Lung microvascular endothelial cell (primary cell): Measurements from ENCODE around the gene UPF3A. TPM values are rescaled to one million over a fixed set of nuclear protein-coding genes. Genes with fewer than 3 reads are reported as not detected.
"Not testable (repeated sequence)": the region's sequence is repeated elsewhere in the genome, so short reads cannot be mapped to it uniquely, and the experiment has no call there.

Source experiments
- DNase-seq, 2 donors: peaks; one replicate each; pipeline versions ENCODE4 v3.0.0 to v3.0.0-alpha.2; 2010; ENCODE audit warnings: low read depth in 2 of 2
- total RNA-seq: library from RNA; depleted of rRNA; stranded (reverse); fragments of >200 nt; gene quantifications from 2 replicates; pipeline ENCODE4 v1.2.1, GENCODE V29; 2014

UPF3A gene
- total RNA-seq, 1 donor from 2014 or later: 24.8 TPM

GRCh38 chr13:114333881-114334280 is 52.5 kb downstream of the UPF3A start:
- not testable (repeated sequence) for DNase-seq

DNA sequence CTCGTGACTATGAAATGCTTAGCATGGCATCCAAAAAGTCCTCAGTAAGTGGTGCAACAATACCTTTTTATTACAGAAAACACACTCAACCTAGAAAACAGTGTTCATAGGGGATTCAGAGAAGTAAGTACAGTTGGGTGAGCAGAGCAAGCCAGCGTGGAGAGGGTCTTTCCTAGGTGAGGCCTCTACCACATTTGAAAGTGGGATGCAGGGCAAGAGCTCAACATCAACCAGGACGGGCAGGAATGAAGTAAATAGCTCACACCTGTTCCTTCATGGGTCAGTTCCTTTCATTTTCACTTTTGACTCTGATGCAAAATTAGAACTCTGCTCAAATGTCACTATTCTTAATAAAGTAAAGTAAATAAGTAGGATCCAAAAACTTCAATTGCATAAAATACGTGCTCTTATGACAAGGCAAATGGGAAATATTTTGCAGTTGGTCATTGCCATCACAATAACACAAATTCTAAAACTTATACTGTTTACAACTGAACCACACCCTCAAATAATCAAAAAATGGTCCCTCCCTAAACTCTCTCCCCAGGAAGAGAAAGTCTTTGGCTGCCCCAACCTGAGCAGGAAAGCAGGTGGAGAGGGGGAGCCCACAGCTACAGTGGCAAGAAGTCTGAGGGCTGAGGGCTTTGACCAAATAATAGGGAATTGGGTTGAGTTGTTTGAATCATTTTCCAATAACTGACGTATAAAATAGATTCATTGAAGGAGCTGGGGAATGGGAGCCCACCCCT is 53.1 kb downstream of the UPF3A start:
- no peak for DNase-seq

- not testable (repeated sequence) for DNase-seq
Measured at GRCh38 chr13:114336457-114336856, 55.1 kb downstream of the UPF3A start.

DNA sequence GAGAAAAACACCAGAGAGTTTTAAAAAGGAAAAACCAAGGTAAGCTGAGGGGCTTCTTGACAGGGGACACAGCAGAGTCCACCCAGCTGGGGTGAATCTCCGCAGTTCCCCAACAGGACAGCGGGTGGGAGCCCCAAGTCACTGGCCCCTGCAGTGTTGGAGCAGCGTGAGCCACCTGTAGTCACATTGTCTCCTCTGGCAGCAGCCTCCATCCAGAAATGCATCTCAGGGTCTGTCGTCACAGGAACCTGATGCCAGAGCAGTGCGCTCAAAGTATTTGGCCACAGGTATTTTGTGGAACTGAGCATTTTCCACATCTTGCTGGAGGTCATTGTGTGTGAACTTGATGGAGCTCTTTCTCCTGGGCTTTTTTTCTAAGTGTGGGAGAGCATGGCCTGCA is 57.6 kb downstream of the UPF3A start:
- no peak for DNase-seq

- DNase-seq: peak; percentile 47 to 66
Measured at GRCh38 chr13:114339857-114340534, 58.6 kb downstream of the UPF3A start.

DNA sequence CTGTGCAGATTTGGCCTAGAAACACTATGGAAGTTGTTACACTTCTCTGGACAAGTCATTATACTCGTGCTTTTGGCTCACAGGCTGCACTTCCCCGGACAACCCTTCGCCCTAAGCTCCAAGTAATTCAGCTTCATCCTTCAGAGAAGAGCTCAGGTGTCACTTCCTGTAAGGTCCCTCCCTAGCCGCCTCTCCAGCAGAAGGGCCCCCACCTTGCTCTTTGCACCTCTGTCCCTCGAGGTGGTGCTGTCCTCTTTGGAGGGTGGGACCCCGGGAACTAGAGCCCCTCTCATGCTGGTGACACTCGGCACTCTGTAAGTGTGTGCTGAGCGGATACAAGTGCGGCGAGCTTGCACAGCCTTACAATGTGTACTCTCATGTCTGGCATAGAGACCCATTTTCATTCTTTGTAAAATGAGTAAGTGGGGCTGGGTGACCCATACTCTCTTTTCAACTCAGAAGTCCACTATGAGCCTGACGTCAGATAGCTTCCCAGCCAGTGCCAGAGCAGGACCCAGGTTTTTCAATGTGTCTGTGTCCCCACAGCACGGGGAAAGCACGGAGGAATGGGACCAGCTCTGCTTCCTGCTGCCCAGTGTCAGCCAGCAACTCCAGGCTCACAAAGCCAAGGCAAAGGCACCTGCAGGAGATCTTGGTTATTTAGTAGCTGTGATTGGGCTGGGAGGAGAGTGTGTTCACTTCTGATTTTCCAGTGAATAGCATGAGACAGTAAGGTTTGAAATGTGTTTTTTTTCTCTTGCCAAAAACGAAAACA is 59.8 kb downstream of the UPF3A start:
- DNase-seq: no peak

- DNase-seq: not testable (repeated sequence)
Measured at GRCh38 chr13:114347256-114347655, 65.9 kb downstream of the UPF3A start.

DNA sequence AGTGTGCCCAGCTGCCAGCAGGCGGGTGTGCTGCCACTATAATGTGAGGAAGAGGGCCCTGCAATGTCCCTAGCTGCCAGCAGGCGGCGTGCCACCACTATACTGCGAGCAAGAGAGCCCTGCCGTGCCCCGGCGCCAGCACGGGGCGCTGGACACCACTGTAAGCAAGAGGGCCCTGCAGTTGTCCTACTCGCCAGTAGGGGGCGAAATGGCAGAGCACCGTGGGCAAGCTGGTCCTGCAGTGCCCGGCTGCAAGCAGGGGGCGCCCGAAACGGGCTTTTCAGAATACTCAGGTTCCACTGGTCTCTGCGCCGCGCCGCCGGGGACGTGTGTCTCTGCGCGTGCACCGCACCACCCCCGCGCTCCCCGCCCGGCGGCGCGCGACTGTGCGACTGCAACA is 71.4 kb downstream of the UPF3A start:
- DNase-seq: peak; percentile 51 to 56

DNA sequence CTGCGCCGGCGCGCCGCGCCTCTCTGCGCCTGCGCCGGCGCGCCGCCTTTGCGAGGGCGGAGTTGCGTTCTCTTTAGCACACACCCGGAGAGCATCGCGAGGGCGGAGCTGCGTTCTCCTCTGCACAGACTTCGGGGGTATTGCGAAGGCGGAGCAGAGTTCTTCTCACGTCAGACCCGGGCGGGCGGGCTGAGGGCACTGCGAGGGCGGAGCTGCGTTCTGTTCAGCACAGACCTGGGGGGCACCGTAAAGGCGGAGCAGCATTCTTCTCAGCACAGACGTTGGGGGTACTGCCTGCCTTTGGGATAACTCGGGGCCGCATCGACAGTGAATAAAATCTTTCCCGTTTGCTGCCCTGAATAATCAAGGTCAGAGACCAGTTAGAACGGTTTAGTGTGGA is 72.0 kb downstream of the UPF3A start:
- DNase-seq: not testable (repeated sequence)

Other genes starting within 250 kb of the UPF3A start
- 25.4 and 25.5 TPM in 2 replicates for gene RASA3, start 149.0 kb upstream of the UPF3A start, total RNA-seq
- gene CFAP97D2, start 102.3 kb upstream of the UPF3A start, total RNA-seq: not detected in 2 replicates
- gene CDC16, start 46.7 kb upstream of the UPF3A start, total RNA-seq: 27.5 and 31.9 TPM in 2 replicates
- gene CHAMP1, start 32.9 kb downstream of the UPF3A start, total RNA-seq: 8.1 and 9.4 TPM in 2 replicates